GM12891 (cell line): ENCODE data around the gene DOCK2.

Experiments
- PAX5 ChIP-seq: IDR thresholded peaks from 2 replicates; pipeline ENCODE4 v1.6.1; 2011; ENCODE audit warnings: low read length, moderate library complexity, mild to moderate bottlenecking; ENCODE audit not compliant: insufficient read depth, severe bottlenecking
- POLR2A ChIP-seq: IDR thresholded peaks from 2 replicates; pipeline ENCODE4 v1.6.1; 2011; ENCODE audit warnings: low read depth, low read length, control low read depth
- TAF1 ChIP-seq: IDR thresholded peaks from 2 replicates; pipeline ENCODE4 v1.6.1; 2011; ENCODE audit warnings: low read depth, low read length, control low read depth

GRCh38 chr5:170080217-170080616 is 443.1 kb downstream of the DOCK2 start:
- no peak for TF ChIP-seq TAF1
- no peak for TF ChIP-seq POLR2A
- no peak for TF ChIP-seq PAX5
